Measurements from ENCODE around the gene SNRK. TPM values are rescaled to one million over a fixed set of nuclear protein-coding genes. Genes with fewer than 3 reads are reported as not detected.

The SNRK gene
- total RNA-seq, 1 experiment from 2014 or later: 14.4 TPM

DNA sequence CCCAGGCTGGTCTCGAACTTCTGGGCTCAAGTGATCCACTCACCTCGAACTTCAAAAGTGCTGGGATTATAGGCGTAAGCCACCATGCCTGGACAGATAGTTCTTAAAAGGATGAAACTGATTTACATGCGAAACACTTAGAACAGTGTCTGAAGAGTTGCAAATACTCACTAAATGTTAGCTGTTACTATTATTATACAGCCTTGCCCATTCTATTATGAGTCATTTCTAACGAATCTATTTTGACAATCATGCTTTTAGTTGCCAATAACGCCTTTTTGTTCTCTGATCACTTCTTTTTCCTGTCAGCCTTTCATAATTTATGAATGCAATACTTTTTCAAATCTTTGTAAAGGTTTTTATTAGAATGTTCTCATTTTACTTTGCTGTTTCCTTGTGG lies 112.7 kb downstream of the SNRK start:
- Histone ChIP-seq H3K9me3 (ENCODE audit: insufficient read depth, low read depth) (no peaks in the 10 kb centered on the region), H3K4me2 (no peak overlapping the region), H3F3A (ENCODE audit: insufficient read depth, low read depth) (no peaks in the 10 kb centered on the region), H3K4me3 (no peak overlapping the region), H3K9me2 (ENCODE audit: insufficient read depth) (no peaks in the 10 kb centered on the region), H4K20me1 (ENCODE audit: insufficient read depth) (no peaks in the 10 kb centered on the region), H3K79me2 (ENCODE audit: low read depth) (no peaks in the 10 kb centered on the region), H2AFZ (no peak overlapping the region), H3K27ac (no peak overlapping the region), H3K36me3 (ENCODE audit: low read depth) (no peaks in the 10 kb centered on the region), H3K4me1 (replicated peaks; ENCODE audit: insufficient read depth) (no peaks in the 10 kb centered on the region), H3K27me3 (ENCODE audit: insufficient read depth, low read depth) (no peaks in the 10 kb centered on the region)
- TF ChIP-seq, protein P1, sequence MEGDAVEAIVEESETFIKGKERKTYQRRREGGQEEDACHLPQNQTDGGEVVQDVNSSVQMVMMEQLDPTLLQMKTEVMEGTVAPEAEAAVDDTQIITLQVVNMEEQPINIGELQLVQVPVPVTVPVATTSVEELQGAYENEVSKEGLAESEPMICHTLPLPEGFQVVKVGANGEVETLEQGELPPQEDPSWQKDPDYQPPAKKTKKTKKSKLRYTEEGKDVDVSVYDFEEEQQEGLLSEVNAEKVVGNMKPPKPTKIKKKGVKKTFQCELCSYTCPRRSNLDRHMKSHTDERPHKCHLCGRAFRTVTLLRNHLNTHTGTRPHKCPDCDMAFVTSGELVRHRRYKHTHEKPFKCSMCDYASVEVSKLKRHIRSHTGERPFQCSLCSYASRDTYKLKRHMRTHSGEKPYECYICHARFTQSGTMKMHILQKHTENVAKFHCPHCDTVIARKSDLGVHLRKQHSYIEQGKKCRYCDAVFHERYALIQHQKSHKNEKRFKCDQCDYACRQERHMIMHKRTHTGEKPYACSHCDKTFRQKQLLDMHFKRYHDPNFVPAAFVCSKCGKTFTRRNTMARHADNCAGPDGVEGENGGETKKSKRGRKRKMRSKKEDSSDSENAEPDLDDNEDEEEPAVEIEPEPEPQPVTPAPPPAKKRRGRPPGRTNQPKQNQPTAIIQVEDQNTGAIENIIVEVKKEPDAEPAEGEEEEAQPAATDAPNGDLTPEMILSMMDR (conservative IDR thresholded peaks at IDR 0.05): no peak
- TF ChIP-seq EZH2 (IDR thresholded peaks at IDR 0.05; ENCODE audit: low read depth): no peak
- intact Hi-C loops (cut with micrococcal nuclease; ENCODE audit: unreplicated experiment): no loop called here
- ChIA-PET POLR2A (ENCODE audit: unreplicated experiment) (no interaction called here), CTCF (no interaction called here)
- DNase-seq: no peak
- no TSS peak for BruUV-seq (replicated peaks)

DNA sequence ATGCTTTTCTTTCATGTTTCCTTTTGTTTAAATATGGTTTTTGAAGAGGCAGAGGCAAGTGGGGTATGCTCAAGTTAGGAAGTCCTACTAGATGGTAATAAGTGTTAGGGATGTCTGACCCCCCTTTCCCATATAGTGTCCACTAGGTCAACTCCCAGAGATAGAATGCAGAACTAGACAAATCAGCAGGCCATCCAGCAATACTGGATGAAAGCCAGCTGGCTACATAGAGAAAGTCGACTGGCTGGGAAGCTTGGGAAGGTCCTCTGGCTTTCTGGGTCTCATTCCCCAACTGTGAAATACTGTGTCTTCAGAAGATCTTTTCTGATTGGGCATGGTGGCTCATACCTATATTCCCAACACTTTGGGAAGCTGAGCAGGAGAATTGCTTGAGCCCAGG lies 113.8 kb downstream of the SNRK start:
- ChIA-PET CTCF (no interaction called here), POLR2A (ENCODE audit: unreplicated experiment) (no interaction called here)
- no peaks in the 10 kb centered on the region for H3F3A ChIP-seq (ENCODE audit: insufficient read depth, low read depth)
- H3K9me3 ChIP-seq (ENCODE audit: insufficient read depth, low read depth): no peaks in the 10 kb centered on the region
- no peaks in the 10 kb centered on the region for H3K79me2 ChIP-seq (ENCODE audit: low read depth)
- BruUV-seq (replicated peaks): no TSS peak
- H3K27me3 ChIP-seq (ENCODE audit: insufficient read depth, low read depth): no peaks in the 10 kb centered on the region
- intact Hi-C loops (cut with micrococcal nuclease; ENCODE audit: unreplicated experiment): no loop called here
- H3K4me1 ChIP-seq (replicated peaks; ENCODE audit: insufficient read depth): no peaks in the 10 kb centered on the region
- H2AFZ ChIP-seq: no peak overlapping the region
- DNase-seq: no peak
- H3K36me3 ChIP-seq (ENCODE audit: low read depth): no peaks in the 10 kb centered on the region
- no peaks in the 10 kb centered on the region for H4K20me1 ChIP-seq (ENCODE audit: insufficient read depth)
- no peaks in the 10 kb centered on the region for H3K9me2 ChIP-seq (ENCODE audit: insufficient read depth)
- no peak for TF ChIP-seq EZH2 (IDR thresholded peaks at IDR 0.05; ENCODE audit: low read depth)
- TF ChIP-seq, protein P1 (conservative IDR thresholded peaks at IDR 0.05): no peak
- no peak overlapping the region for H3K4me3 ChIP-seq
- no peak overlapping the region for H3K27ac ChIP-seq
- H3K4me2 ChIP-seq: no peak overlapping the region

Other genes starting within 250 kb of the SNRK start
- gene POMGNT2, start 180.5 kb upstream of the SNRK start, total RNA-seq (2021): 17.2 and 17.9 TPM in 2 replicates